Breast epithelium (tissue), 4 donors: ENCODE data around the gene MXRA7. TPM values are rescaled to one million over a fixed set of nuclear protein-coding genes. Genes with fewer than 3 reads are reported as not detected.
A peak's percentile ranks its signal among the peaks of the same experiment; 100 is the strongest.

ENCODE experiments used
- DNase-seq, 2 donors: peaks; one replicate each; pipeline ENCODE4 v3.0.0-alpha.2; 2019; ENCODE audit warnings: low spot score in 2 of 2
- H3K27ac ChIP-seq, 2 donors: fragments of 200-600 bp; sonication (generic) in 1 of 2; one replicate each; pipeline ENCODE4 v1.5.1; 2016 to 2019; ENCODE audit warnings: mild to moderate bottlenecking in 1 of 2
- H3K27me3 ChIP-seq, 2 donors: fragments of 200-600 bp; sonication (generic) in 1 of 2; one replicate each; pipeline versions ENCODE4 v1.5.1 to v1.6.0; 2017 to 2019; ENCODE audit warnings: control low read depth in 1 of 2, mild to moderate bottlenecking in 1 of 2
- H3K36me3 ChIP-seq: fragments of 200-600 bp; one replicate; pipeline ENCODE4 v1.5.1; 2019
- H3K4me1 ChIP-seq, 2 donors: fragments of 200-600 bp; sonication (generic); one replicate each; pipeline ENCODE4 v1.5.1; 2016 to 2019; ENCODE audit warnings: control low read depth in 1 of 2
- H3K4me3 ChIP-seq, 3 donors: fragments of 200-600 bp; sonication (generic); 1 replicate in 2 of 3; 2 replicates in 1 of 3; pipeline ENCODE4 v1.5.1; 2016 to 2019; ENCODE audit warnings: mild to moderate bottlenecking in 3 of 3, moderate library complexity in 2 of 3
- H3K9me3 ChIP-seq, 2 donors: fragments of 200-600 bp; sonication (generic) in 1 of 2; one replicate each; pipeline ENCODE4 v1.5.1; 2016 to 2019; ENCODE audit warnings: control low read depth in 1 of 2
- CTCF ChIP-seq, 3 donors: fragments of 450-650 bp; IDR thresholded peaks; one replicate each; pipeline ENCODE4 v1.5.1; 2016 to 2017; ENCODE audit warnings: antibody characterized with exemption in 3 of 3, mild to moderate bottlenecking in 3 of 3, moderate library complexity in 3 of 3
- POLR2A ChIP-seq: fragments of 450-650 bp; IDR thresholded peaks from one replicate; pipeline ENCODE4 v1.6.1; 2016; ENCODE audit warnings: antibody characterized with exemption, mild to moderate bottlenecking, moderate library complexity
- POLR2AphosphoS5 ChIP-seq, 3 donors: sonication (generic); formaldehyde crosslinking; IDR thresholded peaks; one replicate each; pipeline ENCODE4 v1.6.1; 2017; ENCODE audit warnings: antibody characterized with exemption in 3 of 3
- intact Hi-C: fragments of 100-400 bp; cut with DNase I; formaldehyde crosslinking; loops from one replicate; pipeline ENCODE4 v1.15.1; 2023; ENCODE audit warnings: low total_unique reads
- total RNA-seq, 3 donors: library from RNA; depleted of rRNA; stranded (reverse); fragments of >200 nt; gene quantifications; one replicate each; pipeline ENCODE4 v1.1.0, GENCODE V29; 2016

The MXRA7 gene
- total RNA-seq, 3 donors from 2014 or later = 106 to 242 (median 113) TPM

GRCh38 chr17:76672270-76672851 lies 38.4 kb downstream of the MXRA7 start:
- Histone ChIP-seq H3K27me3 (no peaks in the 10 kb centered on the region), H3K27ac (peak overlapping the region; percentile 66 to 93), H3K4me3 (peak overlapping the region; percentile 58 to 66 (median 64)), H3K9me3 (no peaks in the 10 kb centered on the region), H3K4me1 (peaks cover 0 to 3% of the 10 kb centered on the region in 2 donors), H3K36me3 (no peaks in the 10 kb centered on the region)
- intact Hi-C loops = no loop called here
- no peak for DNase-seq
- TF ChIP-seq CTCF (IDR thresholded peaks at IDR 0.05) (no peak), POLR2AphosphoS5 (IDR thresholded peaks at IDR 0.05) (no peak), POLR2A (no peak)

GRCh38 chr17:76671912-76672262 lies 38.9 kb downstream of the MXRA7 start:
- no peaks in the 10 kb centered on the region for H3K36me3 ChIP-seq
- no peaks in the 10 kb centered on the region for H3K27me3 ChIP-seq
- peak overlapping the region; percentile 66 to 93 for H3K27ac ChIP-seq
- peaks cover 0 to 3% of the 10 kb centered on the region in 2 donors for H3K4me1 ChIP-seq
- no peak for DNase-seq
- intact Hi-C loops = no loop called here
- H3K9me3 ChIP-seq = no peaks in the 10 kb centered on the region
- peak overlapping the region; percentile 58 to 66 (median 64) for H3K4me3 ChIP-seq
- TF ChIP-seq CTCF (IDR thresholded peaks at IDR 0.05) (peak; percentile 9 to 29 (median 27)), POLR2A (no peak)

- TF ChIP-seq POLR2A = peak; percentile 18
- peak in 1 of 3 donors; percentile 8 for TF ChIP-seq CTCF (IDR thresholded peaks at IDR 0.05)
- TF ChIP-seq POLR2AphosphoS5 (IDR thresholded peaks at IDR 0.05) = peak in 2 of 3 donors; percentile 83 to 84
- Histone ChIP-seq H3K4me1 (peaks cover 0 to 3% of the 10 kb centered on the region in 2 donors), H3K4me3 (peak overlapping the region; percentile 58 to 66 (median 64)), H3K27ac (peak overlapping the region; percentile 83 to 93), H3K9me3 (no peaks in the 10 kb centered on the region), H3K36me3 (no peaks in the 10 kb centered on the region), H3K27me3 (no peaks in the 10 kb centered on the region)
- intact Hi-C loops = no loop called here
- peak; percentile 99 for DNase-seq
These were observed 39.4 kb downstream of the MXRA7 start for GRCh38 chr17:76671123-76671911.

GRCh38 chr17:76670718-76671122 lies 40.0 kb downstream of the MXRA7 start:
- no peak for TF ChIP-seq CTCF (IDR thresholded peaks at IDR 0.05)
- no peak for TF ChIP-seq POLR2A
- TF ChIP-seq POLR2AphosphoS5 (IDR thresholded peaks at IDR 0.05) = no peak
- Histone ChIP-seq H3K27ac (peak overlapping the region; percentile 83 to 93), H3K27me3 (no peaks in the 10 kb centered on the region), H3K36me3 (no peaks in the 10 kb centered on the region), H3K4me3 (peak overlapping the region in 2 of 3 donors; percentile 64 to 66), H3K9me3 (no peaks in the 10 kb centered on the region), H3K4me1 (peaks cover 0 to 3% of the 10 kb centered on the region in 2 donors)
- intact Hi-C loops = no loop called here
- no peak for DNase-seq
